ENCODE measurements around the gene SELENOO.

Gene SELENOO

DNA sequence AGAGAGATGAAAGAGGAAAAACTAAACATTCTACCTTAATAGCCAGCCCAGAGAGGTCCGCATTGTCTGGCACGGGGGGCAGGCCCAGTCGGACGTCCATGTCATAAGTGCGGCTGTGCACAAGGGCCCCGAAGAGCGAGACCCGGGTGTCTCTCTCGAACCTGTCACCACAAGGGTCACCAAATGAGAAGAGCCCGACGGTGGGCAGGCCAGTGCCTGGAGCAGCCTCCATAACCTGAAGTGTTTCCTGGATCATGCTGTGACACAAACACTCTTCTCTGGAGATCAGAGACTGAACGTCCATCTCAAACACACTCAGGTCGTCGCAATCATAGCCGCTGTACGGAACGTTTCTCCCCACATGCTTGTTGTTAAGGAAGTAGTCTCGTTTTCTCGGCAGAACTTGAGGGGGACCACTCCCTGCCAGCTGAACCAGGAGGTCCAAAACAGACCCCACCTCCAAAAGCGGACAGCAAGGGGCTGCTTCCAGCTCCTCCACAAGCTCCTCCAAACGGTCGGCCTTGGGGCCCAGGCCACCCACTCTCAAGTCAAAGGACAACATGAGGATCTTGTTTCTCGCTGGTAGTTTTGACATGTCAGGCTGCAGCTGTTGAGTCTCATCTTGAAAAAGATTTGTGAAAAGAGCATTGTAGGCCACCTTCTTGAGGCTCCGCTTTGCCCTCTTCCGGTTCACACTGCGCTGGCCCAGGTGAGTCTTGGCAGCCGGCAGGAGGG lies 43.0 kb downstream of the SELENOO start:
- DNase-seq = no peak

DNA sequence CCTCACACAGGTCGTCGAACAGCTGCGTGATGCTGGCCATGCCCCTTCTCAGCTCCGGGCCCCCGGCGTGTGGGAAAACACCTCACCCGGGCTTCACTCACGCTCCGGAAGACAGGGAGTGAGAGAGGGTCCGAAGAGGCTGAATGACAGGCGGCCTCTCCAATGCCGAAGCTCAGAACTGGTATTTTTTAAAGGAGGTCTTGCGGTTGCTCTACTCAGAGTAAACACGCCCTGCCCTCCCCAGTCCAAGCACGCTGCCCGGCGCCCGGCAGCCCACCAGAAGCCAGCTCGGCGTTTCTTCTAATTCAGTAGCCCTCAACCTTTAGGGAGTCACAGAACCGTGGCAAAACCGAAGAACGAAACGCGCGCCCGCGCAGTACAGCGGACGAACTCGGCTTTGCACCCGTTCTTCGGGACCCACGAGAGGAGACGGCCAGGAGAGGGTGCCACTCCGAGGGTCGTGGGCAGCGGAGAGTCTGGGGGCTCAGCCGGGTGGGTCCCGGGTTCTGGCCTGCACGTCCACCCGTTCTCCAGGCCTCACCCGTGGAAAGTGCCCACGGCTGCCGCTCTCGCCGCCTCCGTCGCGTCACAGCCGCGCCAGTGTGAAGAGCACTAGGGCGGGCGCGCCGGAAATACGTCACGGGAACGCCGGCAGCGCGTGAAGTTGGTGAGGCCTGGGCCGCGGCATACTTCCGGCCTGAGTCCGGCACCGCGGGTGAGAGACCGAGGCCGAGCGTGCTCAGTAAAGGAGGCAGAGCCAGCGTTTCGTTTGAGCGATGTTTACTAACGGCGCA lies 43.8 kb downstream of the SELENOO start, which contains the start of gene TUBGCP6:
TUBGCP6 (minus strand) TSS at position 604 of the 794 bp plus-strand sequence; CDS start at position 40, 564 bp downstream.
- peak; percentile 97 for DNase-seq

DNA sequence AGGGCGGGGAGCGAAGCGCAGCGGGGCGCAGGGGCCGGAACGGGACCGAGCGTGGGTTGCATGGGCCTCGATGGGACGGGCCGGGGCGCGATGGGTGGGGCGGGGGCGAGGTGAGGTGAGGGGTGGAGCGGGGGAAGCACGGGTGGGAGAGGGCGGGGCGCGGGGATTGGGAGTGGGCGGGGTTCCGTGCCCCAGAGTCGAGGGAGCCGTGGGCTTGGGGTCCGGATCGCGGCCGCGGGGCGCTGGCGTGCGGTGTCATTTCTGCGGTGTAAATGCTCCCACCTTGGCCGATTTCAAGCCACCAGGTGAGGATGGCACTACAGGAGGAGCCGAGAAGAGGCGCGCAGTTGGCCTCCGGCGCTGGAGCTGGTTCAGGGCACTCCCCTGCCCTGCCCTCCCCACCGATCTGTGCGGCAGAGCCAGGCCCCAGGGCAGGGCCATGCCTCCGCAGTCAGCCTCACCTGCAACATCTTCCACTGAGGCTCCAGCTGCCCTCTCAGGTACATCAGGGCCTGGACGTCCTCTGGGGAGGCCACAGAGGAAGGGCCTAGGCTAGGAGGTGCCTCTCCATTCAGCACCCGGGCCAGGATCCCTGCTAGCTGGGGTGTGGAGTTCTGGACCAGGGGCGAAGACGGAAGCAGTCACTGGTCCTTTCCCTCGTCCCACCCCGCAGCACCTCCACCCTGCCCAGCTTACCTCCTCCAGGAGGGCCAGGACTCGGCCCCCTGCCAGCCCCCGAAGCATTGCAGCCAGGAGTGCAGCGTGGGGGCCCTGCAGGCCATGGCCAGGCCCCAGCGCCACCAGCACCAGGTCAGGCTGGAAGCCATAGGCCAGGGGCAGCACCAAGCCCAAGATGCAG lies 44.6 kb downstream of the SELENOO start:
- DNase-seq = no peak

DNA sequence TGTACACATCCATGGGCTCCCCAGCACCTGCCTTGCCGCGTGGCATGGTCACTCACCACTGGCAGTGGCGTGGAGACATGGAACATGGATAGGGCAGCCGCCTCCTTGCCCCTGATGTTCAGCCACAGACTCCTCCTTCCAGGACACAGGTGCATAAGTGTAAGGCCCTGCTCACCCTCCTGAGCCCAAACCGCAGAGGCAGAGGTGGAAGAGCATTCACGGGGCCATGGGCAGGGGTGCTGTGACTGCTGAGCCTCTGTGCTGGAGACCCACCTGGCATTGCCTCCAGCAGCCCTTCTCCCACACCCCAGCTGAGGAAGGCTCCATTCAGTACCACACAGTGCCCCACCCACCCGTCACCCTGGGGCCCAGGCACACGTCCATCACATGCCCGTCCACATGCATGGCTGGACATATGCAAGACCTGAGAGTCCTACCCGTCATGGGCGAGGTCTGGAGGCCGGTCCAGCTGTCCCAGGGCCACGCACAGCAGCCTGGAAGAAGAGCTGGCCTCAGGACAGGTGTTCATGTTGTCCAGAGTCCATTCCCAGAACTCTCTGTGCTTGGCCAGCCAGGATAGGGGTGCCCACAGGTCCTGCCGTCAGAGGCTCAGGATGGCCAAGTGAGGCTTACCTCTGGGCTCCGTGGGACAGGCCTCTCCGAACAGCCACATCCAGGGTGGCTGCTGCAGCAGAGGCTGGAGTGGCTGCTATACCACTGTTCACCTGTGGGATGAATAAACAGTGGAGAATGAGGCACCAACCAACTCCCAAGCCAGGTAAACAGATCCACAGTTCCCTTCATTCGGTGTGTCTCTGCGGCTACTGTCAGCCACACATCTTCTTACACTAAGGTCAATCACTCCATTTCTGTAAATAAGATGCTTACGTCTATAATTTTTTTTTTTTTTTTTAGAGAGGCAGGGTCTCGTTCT lies 45.7 kb downstream of the SELENOO start:
- no peak for DNase-seq

DNA sequence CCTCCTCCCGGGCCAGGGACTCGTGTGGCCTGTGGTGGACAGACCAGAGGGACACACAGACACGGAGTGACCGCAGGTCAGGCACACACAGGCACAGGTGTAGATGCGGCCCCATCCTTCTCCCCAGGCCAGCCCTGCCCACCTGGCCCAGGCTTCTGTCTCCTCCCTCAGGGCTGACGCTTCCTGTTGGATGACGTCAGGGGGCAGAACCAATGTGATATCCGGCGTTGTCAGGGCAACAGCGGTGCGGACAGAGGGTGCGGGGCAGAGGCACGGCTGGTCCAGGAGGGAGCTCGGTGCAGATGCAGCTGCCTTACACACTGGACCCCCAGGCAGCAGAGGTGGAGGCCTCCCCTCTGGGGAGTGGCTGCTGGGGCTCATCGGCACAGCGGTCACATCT lies 46.9 kb downstream of the SELENOO start:
- no peak for DNase-seq

DNA sequence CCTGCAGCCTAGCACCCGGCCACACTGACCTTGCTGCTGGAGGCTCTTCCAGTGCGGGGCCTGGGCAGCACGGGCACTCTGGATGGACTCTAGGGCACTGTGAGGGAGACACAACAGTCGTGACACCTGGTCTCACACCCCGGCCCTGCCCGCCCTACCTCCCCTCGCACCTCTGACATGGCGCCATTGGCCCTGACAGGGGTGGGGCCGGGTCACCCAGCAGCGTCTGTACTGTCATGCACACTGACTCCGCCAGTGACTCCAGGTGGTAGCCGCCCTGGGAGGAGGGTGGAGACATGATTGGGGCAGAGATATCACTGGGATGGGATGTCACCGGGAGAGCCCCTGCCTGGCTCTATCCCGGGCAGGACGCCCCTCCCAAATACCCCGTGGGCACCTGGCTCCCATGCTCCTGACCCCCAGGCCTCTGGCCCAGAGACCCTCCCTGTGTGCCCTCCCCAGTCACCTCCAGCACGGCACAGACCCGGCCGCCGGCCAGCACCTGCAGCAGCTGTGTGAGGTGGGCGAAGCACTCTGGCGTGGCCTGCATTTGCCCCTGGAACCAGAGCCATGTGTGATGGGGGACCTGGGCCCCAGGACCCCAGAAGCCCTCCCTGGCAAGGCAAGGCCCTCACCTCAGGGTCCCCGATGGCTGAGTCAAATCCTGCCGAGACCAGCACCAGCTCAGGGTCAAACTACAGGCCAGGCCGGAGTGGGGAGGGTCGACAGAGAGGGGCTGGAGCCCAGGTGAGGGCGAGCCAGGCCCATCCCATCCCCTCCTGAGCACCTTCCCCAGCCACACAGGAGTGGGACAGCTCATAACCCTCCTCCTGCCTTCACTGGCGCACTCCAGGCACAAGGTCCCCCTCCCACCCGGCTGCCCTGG lies 47.6 kb downstream of the SELENOO start:
- no peak for DNase-seq

DNA sequence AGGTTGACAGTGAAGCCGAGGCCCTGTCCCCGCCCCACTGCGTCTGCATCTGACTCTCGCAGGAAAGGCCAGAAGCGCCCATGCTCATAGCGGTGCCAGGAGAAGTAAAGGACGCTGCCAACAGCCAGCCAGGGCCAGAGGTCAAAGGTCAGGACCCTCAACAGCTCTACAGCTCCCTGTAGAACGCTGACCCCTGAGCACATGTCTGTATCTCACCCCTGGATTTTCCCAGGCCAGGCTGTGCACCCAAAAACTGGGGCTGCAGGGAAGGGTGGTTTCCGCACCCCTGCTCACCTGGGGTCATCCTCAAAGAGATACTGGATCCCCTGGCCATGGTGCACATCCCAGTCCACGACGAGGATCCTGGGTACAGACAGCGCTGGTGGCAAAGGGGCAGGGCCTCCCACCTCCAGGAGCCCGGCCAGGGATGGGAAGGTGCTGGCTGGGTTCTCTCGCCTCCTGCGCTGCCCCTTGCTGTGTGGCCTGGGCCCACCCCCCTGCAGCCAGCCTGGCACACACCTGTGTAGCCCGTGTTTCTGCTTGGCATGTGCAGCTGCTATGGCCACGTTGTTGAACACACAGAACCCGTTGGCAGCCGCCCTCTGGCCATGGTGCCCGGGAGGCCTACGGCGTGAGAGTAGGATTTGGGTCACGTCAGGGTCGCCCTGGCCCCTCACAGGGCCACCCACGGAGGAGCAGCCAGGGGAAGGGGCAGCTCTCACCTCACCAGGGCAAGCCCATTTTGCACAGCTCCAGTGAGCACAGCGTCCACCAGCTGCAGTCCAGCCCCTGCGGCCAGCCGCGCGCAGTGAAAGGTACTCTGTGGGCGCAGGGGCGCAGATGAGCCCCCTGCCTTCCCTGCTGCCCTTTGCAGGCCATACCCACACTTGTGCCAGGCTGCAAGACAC lies 48.8 kb downstream of the SELENOO start:
- DNase-seq = no peak

DNA sequence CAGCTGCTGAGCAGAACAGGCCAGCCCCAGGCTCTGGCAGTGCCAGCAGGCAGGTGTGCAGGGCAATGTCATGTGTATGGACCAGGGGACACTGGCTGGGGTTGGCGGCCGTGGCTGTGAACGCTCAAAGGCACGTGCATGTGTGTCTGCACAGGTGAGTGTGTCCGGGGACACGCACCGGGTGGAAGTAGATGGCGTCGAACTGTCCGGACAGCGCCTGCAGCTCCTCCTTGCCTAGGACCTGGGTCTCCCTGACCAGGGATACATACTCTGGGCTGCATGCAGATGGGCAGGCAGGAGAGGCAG lies 49.4 kb downstream of the SELENOO start:
- no peak for DNase-seq

DNA sequence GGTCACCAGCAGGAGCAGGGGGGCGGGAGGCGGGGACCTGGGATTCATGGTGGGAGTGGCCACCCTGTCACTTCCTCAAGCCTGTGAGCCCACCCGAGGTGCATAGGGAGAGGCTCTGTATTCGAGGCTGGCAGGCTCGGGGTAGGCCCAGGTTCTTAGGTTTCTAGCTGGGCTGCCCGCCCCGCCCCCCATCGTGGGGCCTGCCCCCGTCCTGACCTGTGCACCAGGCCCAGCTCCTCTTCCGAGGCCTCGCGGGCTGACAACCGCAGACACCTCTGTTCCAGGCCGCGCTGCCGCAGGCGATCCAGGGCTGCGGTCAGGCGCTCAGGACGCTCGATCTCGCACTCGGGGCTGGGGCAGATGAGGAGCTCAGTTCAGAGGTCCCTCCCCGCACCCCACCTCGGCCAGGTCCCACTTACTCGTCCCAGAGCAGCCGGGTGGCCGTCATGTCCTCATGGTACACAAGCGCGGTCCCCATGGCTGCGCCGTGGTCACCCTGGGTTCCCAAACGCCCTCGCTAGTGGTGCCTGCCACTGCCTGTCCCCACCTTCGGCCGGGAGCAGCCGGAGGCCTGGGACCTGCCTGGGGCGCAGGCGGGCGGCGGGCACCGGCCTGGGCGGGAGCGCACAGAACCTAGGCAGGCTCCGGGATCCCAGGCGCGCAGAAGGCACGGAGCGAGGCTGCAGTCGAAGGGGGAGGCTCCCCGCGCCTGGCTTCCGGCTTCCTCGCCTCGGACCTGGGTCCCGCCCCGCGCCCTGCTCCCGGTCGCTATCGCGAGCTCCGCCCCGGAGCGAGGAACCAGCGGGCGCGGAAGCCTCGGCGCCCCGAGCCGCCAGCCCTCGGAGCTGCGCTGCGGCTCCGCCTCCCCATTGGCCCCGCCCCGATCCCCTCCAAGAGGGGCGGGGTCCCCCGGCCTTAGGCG lies 50.0 kb downstream of the SELENOO start, which contains the start of gene HDAC10:
HDAC10 (minus strand) TSS at position 711 of the 922 bp plus-strand sequence; CDS start at position 478, 233 bp downstream.
- peak; percentile 91 for DNase-seq

DNA sequence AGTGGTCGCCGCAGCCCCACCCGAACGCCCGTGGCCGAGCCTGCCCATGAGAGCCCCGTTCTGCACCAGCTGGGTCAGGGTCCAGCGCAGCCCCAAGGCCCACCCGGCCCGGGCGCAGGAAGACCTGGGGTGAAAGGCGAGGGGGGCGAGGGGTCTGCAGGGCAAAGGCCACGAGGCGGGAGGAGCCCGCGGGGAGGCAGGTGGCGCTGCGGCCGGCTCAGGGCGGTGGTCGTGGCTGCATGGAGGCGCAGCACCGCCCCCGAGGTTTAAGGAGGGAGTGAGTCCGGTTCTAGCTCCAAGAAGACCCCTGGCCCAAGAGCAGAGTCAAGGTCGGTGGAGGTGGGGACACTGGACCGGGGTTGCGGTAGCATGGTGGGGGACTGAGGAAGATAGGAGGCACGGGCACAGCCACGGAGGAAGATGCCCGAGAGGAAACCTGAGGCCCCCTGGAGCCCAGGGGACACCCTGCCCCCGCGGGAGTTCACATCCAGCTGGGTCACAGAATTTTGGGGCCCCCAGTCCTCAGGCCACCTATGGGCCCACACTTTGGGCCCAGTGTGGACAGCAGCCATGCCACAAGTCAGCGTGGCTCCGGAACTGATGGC lies 50.8 kb downstream of the SELENOO start:
- DNase-seq = no peak

DNA sequence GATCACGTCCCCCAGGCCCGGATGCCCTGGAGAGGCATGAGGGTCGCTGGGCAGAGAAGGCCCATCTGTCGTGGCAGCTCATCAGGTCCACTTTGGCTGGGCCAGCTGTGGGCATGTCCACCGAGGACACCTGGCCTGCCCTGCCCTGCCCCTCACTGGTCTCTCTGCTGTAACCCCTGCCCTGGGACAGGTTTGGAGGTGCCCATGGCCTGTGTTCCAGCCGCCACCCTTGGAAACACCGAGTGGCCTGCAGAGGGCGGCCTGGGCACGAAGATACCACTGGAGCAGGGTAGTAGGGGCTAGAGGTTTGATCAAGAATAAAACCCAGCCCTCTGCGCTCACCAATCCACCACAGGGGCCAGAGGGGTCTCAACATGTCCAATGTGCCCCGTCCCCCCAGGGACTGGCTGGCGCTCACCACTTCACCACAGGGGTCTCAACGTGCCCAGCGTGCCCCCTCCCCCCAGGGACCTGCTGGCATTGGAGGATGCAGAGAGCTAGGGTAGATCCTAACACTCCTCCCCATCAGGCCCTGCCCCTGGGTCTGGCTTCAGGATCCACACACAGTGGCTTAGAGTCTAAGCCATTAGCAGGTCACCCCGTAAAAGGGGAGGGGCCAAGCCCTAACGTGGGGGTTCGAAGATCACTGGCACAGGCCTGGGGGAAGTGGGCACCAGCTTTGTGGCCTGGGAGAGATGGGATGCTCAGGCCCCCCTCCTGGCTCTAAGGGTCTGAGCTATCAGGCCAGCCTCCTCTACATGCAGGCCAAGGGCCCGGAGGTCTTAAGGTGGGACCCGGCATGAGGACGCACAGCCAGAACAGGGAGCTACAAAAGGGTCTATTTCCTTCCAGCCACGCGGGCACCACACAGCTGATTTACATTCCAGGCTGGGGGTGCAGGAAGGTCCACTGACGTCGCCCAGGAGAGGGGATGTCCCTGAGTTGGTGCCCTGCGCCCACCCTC lies 51.6 kb downstream of the SELENOO start:
- DNase-seq = peak; percentile 67

DNA sequence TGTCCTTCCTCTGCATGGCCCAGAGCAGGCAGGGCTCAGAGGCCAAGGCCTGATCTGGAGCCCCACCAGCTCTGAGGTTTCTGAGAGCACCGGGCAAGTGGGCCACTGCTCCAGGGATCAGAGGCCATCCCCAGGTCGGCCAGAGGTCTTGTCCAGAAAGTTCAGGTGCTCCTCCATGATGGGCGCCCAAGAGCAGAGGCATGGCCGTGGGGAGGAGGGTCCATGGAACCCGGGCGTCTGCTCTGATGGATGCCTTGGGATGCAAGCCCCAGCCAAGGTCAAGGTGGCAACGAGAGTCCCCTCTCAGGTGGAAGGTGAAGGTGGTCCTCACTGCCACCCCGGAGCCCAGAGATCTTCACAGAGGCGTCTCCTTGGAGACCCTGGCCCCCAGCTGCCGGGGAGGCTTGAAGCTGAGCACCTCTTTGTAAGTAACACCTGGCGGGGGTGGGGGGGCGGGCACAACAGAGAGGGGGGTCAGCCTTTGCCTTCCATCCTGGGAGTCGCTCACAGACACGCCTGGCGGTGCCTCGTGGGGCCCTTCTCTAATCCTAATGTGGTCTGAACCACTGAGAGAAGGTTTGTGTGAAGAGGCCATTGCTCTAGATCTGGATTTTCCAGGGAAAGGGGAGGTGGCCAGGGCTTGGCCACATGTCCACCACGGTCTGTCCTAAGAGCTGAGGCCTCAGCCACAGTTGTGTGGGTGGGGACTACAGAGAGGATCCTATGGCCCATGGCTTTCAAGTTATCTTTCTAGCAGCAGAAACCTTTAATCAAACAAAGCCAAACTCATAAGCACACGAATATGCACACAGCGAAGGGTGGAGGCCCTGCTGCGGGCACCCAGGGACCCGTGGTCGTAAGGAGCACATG lies 52.5 kb downstream of the SELENOO start:
- DNase-seq = no peak

DNA sequence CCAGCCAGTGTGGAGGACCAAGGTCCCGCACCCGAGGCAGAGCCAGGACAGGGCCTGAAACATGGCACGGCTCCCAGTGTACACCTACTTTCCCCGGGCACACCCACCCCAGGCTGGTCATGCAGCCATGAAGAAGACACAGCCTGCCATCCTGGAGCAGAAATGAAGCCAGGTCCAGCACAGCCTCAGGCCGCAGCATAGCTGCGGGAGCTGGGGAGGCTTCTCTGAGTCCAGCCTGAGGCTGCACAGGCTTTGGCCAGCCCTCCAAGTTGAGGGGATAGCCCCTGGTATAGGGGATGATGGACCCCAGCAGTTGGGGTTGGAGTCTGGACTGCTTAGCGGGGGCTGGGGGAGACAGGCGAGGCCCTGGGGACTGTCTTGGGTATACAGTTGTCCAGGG lies 53.1 kb downstream of the SELENOO start:
- no peak for DNase-seq

DNA sequence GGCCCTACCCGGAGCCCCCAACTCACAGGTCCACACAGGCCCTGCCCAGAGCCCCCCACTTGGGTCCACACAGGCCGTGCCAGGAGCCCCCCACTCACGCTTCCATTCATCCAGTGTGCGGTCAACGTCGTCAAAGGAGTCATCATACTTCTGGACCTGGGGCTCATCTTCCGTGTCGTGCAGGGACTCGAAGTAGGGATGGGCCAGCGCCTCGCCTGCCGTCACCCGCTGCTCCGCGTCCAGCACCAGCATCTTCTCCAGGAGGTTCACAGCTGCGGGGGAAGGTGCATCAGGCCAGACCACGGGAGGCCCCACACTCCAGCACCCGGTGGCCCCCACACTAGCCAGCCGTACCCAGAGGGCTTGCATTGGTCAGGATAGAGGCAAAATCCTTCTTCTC lies 54.3 kb downstream of the SELENOO start:
- no peak for DNase-seq

DNA sequence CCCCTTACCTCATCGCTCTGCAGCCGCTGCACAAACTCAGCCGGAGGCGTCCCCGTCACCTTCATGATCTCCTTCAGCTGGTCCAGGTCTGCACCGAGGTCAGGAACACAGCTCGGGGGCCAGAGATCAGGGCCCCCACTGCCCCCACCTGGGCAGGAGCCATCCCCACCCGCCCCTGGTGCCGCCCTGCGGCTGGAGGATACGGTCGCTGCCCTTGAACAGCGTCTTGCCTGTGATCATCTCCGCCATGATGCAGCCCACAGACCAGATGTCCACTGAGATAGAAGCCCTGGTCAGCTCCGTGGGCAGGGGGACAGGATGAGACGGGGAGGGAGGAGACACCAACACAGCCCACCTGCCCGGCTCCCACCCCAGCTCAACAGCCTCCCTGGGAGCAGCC lies 54.8 kb downstream of the SELENOO start:
- no peak for DNase-seq

DNA sequence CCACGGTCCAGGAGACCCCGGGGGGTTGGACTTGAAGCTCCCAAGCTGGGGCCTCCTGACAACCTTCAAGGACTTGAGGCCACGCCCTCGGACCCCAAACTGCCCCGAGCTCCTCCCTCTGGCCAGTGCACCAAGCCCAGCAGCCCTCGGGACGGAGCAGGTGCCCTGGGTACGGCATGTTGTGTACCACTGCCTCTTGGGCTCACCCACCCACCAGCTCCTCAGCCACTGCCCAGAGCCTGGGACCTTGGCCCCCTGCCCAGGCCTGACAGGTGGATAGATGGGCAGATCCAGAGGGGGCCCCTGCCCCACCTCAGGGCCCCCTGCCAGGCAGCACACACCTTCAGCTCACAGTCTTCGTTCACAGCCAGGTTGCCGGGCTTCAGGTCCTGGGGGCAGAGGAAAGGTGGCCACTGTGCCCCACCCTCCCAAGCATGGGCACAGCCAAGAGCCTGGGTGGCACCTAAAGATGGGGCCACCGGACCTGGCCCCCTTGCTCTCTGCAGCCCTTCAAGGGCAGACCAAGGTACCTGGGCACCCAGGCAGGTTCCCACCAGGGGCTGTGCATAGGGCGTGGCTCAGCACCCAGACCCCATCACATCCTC lies 55.5 kb downstream of the SELENOO start:
- DNase-seq = no peak

Data from suppressor macrophage treated with lipopolysaccharide for 4 hours (primary cell).